Gastroesophageal sphincter (tissue), 4 donors: Measurements from ENCODE around the gene DCLK3. TPM values are rescaled to one million over a fixed set of nuclear protein-coding genes. Genes with fewer than 3 reads are reported as not detected.

ENCODE experiments used
- ATAC-seq: fragments of 150-250 bp; one replicate; pipeline ENCODE4 v1.9.1; 2016; ENCODE audit warnings: mild to moderate bottlenecking, moderate library complexity
- H3K27ac ChIP-seq, 4 donors: fragments of 200-600 bp; sonication (generic) in 3 of 4; 1 replicate in 3 of 4; 2 replicates in 1 of 4; pipeline ENCODE4 v1.5.1; 2016 to 2019
- H3K27me3 ChIP-seq: fragments of 200-600 bp; sonication (generic); one replicate; pipeline ENCODE4 v1.5.1; 2019
- H3K36me3 ChIP-seq, 2 donors: fragments of 200-600 bp; sonication (generic); one replicate each; pipeline ENCODE4 v1.5.1; 2019; ENCODE audit warnings: control low read depth in 1 of 2
- H3K4me1 ChIP-seq, 3 donors: fragments of 200-600 bp; sonication (generic); 1 replicate in 2 of 3; 2 replicates in 1 of 3; pipeline ENCODE4 v1.5.1; 2016 to 2019; ENCODE audit warnings: control low read depth in 2 of 3
- H3K4me3 ChIP-seq, 2 donors: fragments of 200-600 bp; sonication (generic); one replicate each; pipeline ENCODE4 v1.5.1; 2019; ENCODE audit warnings: mild to moderate bottlenecking in 1 of 2, moderate library complexity in 1 of 2
- H3K9me3 ChIP-seq, 3 donors: fragments of 200-600 bp; sonication (generic); one replicate each; pipeline ENCODE4 v1.5.1; 2017 to 2019; ENCODE audit warnings: control low read depth in 2 of 3
- CTCF ChIP-seq, 4 experiments: fragments of 200-600 bp in 2 of 4; fragments of 450-650 bp in 2 of 4; sonication (generic) in 1 of 4; IDR thresholded peaks; one replicate each; pipeline ENCODE4 v1.5.1; 2017 to 2019; ENCODE audit warnings: antibody characterized with exemption in 4 of 4, mild to moderate bottlenecking in 2 of 4, moderate library complexity in 2 of 4
- EP300 ChIP-seq: sonication (generic); formaldehyde crosslinking; IDR thresholded peaks from one replicate; pipeline ENCODE4 v1.6.1; 2017; ENCODE audit warnings: antibody characterized with exemption, mild to moderate bottlenecking
- POLR2A ChIP-seq, 2 donors: fragments of 450-650 bp; IDR thresholded peaks; one replicate each; pipeline ENCODE4 v1.6.1; 2017; ENCODE audit warnings: antibody characterized with exemption in 2 of 2, mild to moderate bottlenecking in 2 of 2, moderate library complexity in 1 of 2
- POLR2AphosphoS5 ChIP-seq: sonication (generic); formaldehyde crosslinking; IDR thresholded peaks from one replicate; pipeline ENCODE4 v1.6.1; 2017; ENCODE audit warnings: antibody characterized with exemption
- WGBS, 2 donors: methylation state at CpG; one replicate each; pipeline ENCODE4 v1.1.5; 2018; ENCODE audit warnings: low coverage in 1 of 2; 5-methylcytosine and 5-hydroxymethylcytosine counted together
- total RNA-seq, 4 donors: library from RNA; depleted of rRNA; stranded (reverse); fragments of >200 nt; gene quantifications; one replicate each; pipeline ENCODE4 v1.1.0, GENCODE V29; 2016

DCLK3 gene
- total RNA-seq, 4 donors from 2014 or later, result 0.27 to 0.62 TPM; not detected in 2

DNA sequence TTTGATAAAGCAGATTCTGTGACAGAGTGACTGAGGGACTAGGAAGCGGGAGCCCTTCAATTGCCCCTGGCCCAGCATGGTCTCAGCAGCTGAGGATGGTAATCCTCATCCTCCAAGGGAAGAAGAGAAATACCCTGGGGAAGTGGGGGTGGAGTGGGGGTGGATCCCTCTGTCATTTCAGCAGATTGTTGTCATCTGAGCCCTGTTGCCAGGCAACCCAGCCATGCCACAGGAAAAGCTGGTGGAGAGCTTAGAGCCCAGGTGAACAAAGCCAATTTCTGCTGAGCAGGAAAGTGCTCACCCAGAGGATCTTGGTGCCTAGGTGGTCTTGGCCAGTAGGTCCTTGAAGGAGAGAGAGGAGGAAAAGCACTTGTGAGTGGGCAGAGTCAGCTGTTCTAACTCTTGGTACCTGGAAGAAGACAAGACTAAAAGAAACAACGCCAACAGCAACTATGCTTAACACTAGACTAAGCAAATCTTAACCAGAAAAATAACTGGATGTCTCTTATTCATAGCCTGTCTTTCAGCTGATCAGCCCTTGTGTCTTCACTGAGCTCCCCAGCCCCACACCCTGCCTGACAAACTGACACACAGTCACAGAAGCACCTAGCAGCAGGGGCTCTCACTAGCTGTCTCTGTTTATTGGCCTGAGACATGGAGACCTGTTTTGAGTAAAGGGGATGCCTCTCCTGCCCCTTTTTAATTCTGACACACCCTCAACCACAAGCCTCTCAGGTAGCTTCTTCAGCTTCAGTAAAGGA is 40.1 kb upstream of the DCLK3 start:
- Histone ChIP-seq H3K36me3 (no peaks in the 10 kb centered on the region), H3K4me3 (no peak overlapping the region), H3K9me3 (peaks cover 0 to 24% (median 0%) of the 10 kb centered on the region in 3 donors), H3K4me1 (no peaks in the 10 kb centered on the region), H3K27ac (no peak overlapping the region), H3K27me3 (peaks cover 4% of the 10 kb centered on the region)
- no peak for TF ChIP-seq POLR2A (IDR thresholded peaks at IDR 0.05)
- no peak for TF ChIP-seq EP300
- no peak for TF ChIP-seq POLR2AphosphoS5
- no peak for TF ChIP-seq CTCF (IDR thresholded peaks at IDR 0.05)
- ATAC-seq, result no peak
- 85 to 100% methylated on average over 2 of the region's 2 CpGs for WGBS, 2 donors

- H3K4me3 ChIP-seq, result no peak overlapping the region
- no peaks in the 10 kb centered on the region for H3K36me3 ChIP-seq
- peaks cover 0 to 20% (median 0%) of the 10 kb centered on the region in 3 donors for H3K9me3 ChIP-seq
- peaks cover 4% of the 10 kb centered on the region for H3K27me3 ChIP-seq
- TF ChIP-seq POLR2A (IDR thresholded peaks at IDR 0.05), result no peak
- no peak for TF ChIP-seq POLR2AphosphoS5
- no peak for TF ChIP-seq EP300
- no peak for TF ChIP-seq CTCF (IDR thresholded peaks at IDR 0.05)
- ATAC-seq, result no peak
- H3K27ac ChIP-seq, result no peak overlapping the region
- H3K4me1 ChIP-seq, result no peaks in the 10 kb centered on the region
- WGBS, 2 donors, result 60 to 100% methylated on average over 1 to 2 of the region's 5 CpGs
Observed at GRCh38 chr3:36803091-36803791, 38.9 kb upstream of the DCLK3 start.

DNA sequence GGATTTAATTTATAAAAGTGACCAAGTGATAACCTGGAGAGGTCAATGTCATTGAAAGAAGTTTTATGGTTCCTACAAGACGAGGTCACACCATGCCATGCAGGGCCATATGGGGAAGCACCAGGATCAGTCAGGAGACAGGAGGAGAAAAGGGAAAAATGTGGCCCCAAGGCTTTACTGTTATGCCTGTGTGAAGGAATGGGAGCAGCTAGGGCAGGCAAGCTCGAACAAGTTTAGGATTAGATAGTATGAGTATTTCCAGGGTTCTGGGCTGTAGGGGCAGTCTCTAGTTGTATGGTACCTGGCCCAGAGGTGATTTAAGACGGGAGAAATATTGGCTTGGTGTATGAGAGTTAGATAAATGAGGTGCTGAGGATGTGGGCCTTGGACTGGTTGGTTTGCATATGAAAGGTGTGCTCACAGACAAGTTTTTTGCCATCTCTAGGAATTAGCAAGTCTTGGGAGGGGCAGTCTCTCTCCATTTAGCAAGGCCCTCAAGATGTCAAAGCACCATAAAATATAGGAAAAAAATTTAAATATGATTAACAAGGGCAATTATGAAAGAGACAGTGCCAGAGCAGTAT is 36.3 kb upstream of the DCLK3 start:
- 66 to 67% methylated on average over 1 to 3 of the region's 3 CpGs for whole genome bisulfite sequencing, 2 donors
- ATAC-seq, result no peak
- Histone ChIP-seq H3K9me3 (peaks cover 0 to 9% (median 0%) of the 10 kb centered on the region in 3 donors), H3K27me3 (peaks cover 4% of the 10 kb centered on the region), H3K4me3 (no peak overlapping the region), H3K4me1 (no peaks in the 10 kb centered on the region), H3K36me3 (no peaks in the 10 kb centered on the region), H3K27ac (no peak overlapping the region)
- no peak for TF ChIP-seq POLR2A (IDR thresholded peaks at IDR 0.05)
- no peak for TF ChIP-seq CTCF (IDR thresholded peaks at IDR 0.05)
- no peak for TF ChIP-seq POLR2AphosphoS5
- no peak for TF ChIP-seq EP300

DNA sequence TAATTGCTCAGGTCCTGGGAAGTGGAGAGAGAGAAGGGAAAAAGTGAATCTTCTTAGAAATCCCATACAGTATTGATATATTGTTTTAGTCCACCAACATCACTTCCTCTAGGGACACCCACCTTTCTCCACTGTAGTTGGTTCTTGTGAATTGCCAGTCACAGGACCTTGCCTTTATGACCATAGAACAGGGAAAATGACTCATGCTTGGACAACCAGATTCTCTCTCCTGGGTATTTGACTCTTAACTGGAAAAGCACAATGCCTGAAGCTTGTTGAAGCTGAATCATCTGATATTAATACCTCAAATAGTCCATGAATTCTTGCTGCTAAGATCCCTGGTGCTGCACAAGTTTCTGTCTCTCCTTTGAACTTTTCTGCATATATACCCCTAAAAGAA is 32.5 kb upstream of the DCLK3 start:
- Histone ChIP-seq H3K36me3 (no peaks in the 10 kb centered on the region), H3K9me3 (no peaks in the 10 kb centered on the region), H3K27me3 (no peaks in the 10 kb centered on the region), H3K4me3 (no peak overlapping the region), H3K27ac (no peak overlapping the region), H3K4me1 (no peaks in the 10 kb centered on the region)
- TF ChIP-seq POLR2A (IDR thresholded peaks at IDR 0.05) (no peak), CTCF (IDR thresholded peaks at IDR 0.05) (no peak), POLR2AphosphoS5 (no peak), EP300 (no peak)
- ATAC-seq, result no peak
